ENCODE data around the gene NFYB. TPM values are rescaled to one million over a fixed set of nuclear protein-coding genes. Genes with fewer than 3 reads are reported as not detected.

Gene NFYB
- polyA plus RNA-seq, 2 of the 4 experiments (the other 2 are of a cell fraction): 45.2 to 70.2 TPM

- peak in 1 of 2 experiments; percentile 68; a peak in 1 of 5 replicates for TF ChIP-seq EP300 (IDR thresholded peaks at IDR 0.05)
- TF ChIP-seq GATA3 (IDR thresholded peaks at IDR 0.05; ENCODE audit: borderline replicate concordance): peak; percentile 87; the same call in 1 of the 2 replicates
- TF ChIP-seq SMC3 (IDR thresholded peaks at IDR 0.05): no peak
- no peak; the same call in 1 of the 2 replicates for TF ChIP-seq HOXB5 (CRISPR knock-in tag; IDR thresholded peaks at IDR 0.05)
- TF ChIP-seq KDM5A (IDR thresholded peaks at IDR 0.05): no peak
- no peak for TF ChIP-seq HDAC2 (IDR thresholded peaks at IDR 0.05)
- no peak for TF ChIP-seq FOXS1 (CRISPR knock-in tag; IDR thresholded peaks at IDR 0.05)
- TF ChIP-seq HOXB13 (CRISPR knock-in tag; IDR thresholded peaks at IDR 0.05; ENCODE audit: low read depth): no peak
- TF ChIP-seq PHF8 (IDR thresholded peaks at IDR 0.05; ENCODE audit: borderline replicate concordance, low read depth): no peak
- TF ChIP-seq RARB (CRISPR knock-in tag; IDR thresholded peaks at IDR 0.05): peak; percentile 27; the same call in 1 of the 2 replicates
- TF ChIP-seq SREBF2 (IDR thresholded peaks at IDR 0.05): no peak
- peak; percentile 24 to 90; a peak in 2 of 4 replicates for TF ChIP-seq CEBPB (IDR thresholded peaks at IDR 0.05)
- no peak for TF ChIP-seq ZFP36 (IDR thresholded peaks at IDR 0.05; ENCODE audit: borderline replicate concordance, partially characterized antibody)
- no peak for TF ChIP-seq MAFK (IDR thresholded peaks at IDR 0.05; ENCODE audit: partially characterized antibody)
- TF ChIP-seq, protein P1, sequence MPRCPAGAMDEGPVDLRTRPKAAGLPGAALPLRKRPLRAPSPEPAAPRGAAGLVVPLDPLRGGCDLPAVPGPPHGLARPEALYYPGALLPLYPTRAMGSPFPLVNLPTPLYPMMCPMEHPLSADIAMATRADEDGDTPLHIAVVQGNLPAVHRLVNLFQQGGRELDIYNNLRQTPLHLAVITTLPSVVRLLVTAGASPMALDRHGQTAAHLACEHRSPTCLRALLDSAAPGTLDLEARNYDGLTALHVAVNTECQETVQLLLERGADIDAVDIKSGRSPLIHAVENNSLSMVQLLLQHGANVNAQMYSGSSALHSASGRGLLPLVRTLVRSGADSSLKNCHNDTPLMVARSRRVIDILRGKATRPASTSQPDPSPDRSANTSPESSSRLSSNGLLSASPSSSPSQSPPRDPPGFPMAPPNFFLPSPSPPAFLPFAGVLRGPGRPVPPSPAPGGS (IDR thresholded peaks at IDR 0.05): no peak
- no peak for TF ChIP-seq TP53 (CRISPR knock-in tag; IDR thresholded peaks at IDR 0.05)
- no peak for TF ChIP-seq EHF (CRISPR knock-in tag; IDR thresholded peaks at IDR 0.05)
- TF ChIP-seq HOXA7 (CRISPR knock-in tag; IDR thresholded peaks at IDR 0.05): no peak
- no peak for TF ChIP-seq TFCP2L1 (CRISPR knock-in tag; IDR thresholded peaks at IDR 0.05)
- TF ChIP-seq NPAS2 (CRISPR knock-in tag; IDR thresholded peaks at IDR 0.05; ENCODE audit: borderline replicate concordance): no peak
- TF ChIP-seq CHD2 (IDR thresholded peaks at IDR 0.05; ENCODE audit: low read length, partially characterized antibody): no peak
- no peak for TF ChIP-seq E2F6 (IDR thresholded peaks at IDR 0.05; ENCODE audit: borderline replicate concordance, low read depth)
- TF ChIP-seq, protein P2, sequence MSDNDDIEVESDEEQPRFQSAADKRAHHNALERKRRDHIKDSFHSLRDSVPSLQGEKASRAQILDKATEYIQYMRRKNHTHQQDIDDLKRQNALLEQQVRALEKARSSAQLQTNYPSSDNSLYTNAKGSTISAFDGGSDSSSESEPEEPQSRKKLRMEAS (IDR thresholded peaks at IDR 0.05): peak; percentile 28; the same call in 1 of the 2 replicates
- no peak for TF ChIP-seq FOSB (CRISPR knock-in tag; IDR thresholded peaks at IDR 0.05)
- no peak for TF ChIP-seq REST (IDR thresholded peaks at IDR 0.05)
- TF ChIP-seq EHMT2 (IDR thresholded peaks at IDR 0.05; ENCODE audit: low read depth): no peak
These were observed 44.1 kb upstream of the NFYB start (continued) for GRCh38 chr12:104182144-104182543.

Data from A549 (cell line).